HepG2 (cell line): ENCODE measurements around the gene KEL.

Source experiments
- IKZF1 ChIP-seq: fragments of 450-650 bp; IDR thresholded peaks from 2 replicates; pipeline ENCODE4 v1.7.1; 2016
- PCBP2 ChIP-seq: fragments of 200-400 bp; formaldehyde crosslinking; optimal IDR thresholded peaks from 2 replicates; pipeline ENCODE3; 2018; ENCODE audit warnings: low read length, low read depth; ENCODE audit not compliant: poor library complexity, severe bottlenecking
- SIX4 ChIP-seq: sonication (generic); formaldehyde crosslinking; IDR thresholded peaks from 2 replicates; pipeline ENCODE4 v1.4.0; 2020; ENCODE audit warnings: missing genetic modification reagents
- TF ChIP-seq, protein P1 (sequence below): sonication (generic); IDR thresholded peaks from 2 replicates; pipeline ENCODE4 v1.6.1; 2016; ENCODE audit warnings: low read depth, borderline replicate concordance

DNA sequence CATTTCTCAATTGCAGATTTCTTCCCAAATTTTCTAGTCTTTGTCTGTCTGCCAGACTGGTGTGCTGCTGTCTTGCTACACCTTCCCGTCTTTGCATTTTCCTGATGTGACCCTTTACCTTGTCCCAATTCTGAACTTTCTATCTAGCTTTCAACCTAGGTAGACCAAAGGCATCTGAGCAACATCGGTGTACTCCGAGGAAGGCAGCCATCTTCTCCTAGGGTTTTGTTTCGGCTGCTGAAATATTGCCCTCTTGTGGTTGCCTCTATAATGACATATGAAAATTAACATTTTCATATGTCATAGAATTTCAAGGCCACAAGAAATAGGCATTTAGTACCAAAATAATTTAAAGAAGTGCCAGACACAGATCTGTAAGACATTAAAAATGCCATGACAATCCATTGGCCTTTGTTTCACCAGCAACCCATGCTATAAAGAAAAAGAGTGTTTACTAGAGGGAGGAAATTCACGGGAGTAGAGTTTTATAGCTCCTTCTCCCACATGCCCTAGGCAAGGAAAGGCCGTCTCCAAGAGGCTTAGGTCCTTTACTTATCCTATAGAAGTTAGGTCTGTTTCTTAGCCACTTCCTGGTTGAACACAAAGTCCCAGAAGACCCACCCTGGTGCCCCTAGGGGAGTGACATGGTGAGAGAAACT is 41.4 kb upstream of the KEL start:
- TF ChIP-seq PCBP2, result no peak
- TF ChIP-seq SIX4 (CRISPR knock-in tag), result no peak
- no peak for TF ChIP-seq IKZF1
- TF ChIP-seq, protein P1, sequence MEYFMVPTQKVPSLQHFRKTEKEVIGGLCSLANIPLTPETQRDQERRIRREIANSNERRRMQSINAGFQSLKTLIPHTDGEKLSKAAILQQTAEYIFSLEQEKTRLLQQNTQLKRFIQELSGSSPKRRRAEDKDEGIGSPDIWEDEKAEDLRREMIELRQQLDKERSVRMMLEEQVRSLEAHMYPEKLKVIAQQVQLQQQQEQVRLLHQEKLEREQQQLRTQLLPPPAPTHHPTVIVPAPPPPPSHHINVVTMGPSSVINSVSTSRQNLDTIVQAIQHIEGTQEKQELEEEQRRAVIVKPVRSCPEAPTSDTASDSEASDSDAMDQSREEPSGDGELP, result no peak
